Muscle layer of duodenum (tissue), 2 donors: ENCODE data around the gene KIF1A.
"Not testable (repeated sequence)": the region's sequence is repeated elsewhere in the genome, so short reads cannot be mapped to it uniquely, and the experiment has no call there.

Source experiments
- H3K27ac ChIP-seq: one replicate; pipeline ENCODE4 v1.7.0; 2013; ENCODE audit warnings: mild to moderate bottlenecking, low read length
- H3K27me3 ChIP-seq: one replicate; pipeline ENCODE4 v1.7.0; 2013; ENCODE audit warnings: low read depth, mild to moderate bottlenecking, control low read depth, low read length
- H3K36me3 ChIP-seq, 2 donors: one replicate each; pipeline ENCODE4 v1.7.0; 2013; ENCODE audit warnings: low read length in 2 of 2, control low read depth in 1 of 2, mild to moderate bottlenecking in 1 of 2; ENCODE audit not compliant: insufficient read depth in 2 of 2, control insufficient read depth in 1 of 2
- H3K4me1 ChIP-seq, 2 donors: one replicate each; pipeline ENCODE4 v1.7.0; 2013; ENCODE audit warnings: low read length in 2 of 2, mild to moderate bottlenecking in 2 of 2, control low read depth in 1 of 2, moderate library complexity in 1 of 2; ENCODE audit not compliant: insufficient read depth in 2 of 2, control insufficient read depth in 1 of 2
- H3K4me3 ChIP-seq, 2 donors: one replicate each; pipeline ENCODE4 v1.7.0; 2013; ENCODE audit warnings: low read length in 2 of 2, low read depth in 1 of 2, mild to moderate bottlenecking in 1 of 2
- H3K9me3 ChIP-seq, 2 donors: one replicate each; pipeline ENCODE4 v1.7.0; 2013; ENCODE audit warnings: low read length in 2 of 2, control low read depth in 1 of 2, mild to moderate bottlenecking in 1 of 2; ENCODE audit not compliant: control insufficient read depth in 1 of 2
- donor health status: healthy.

The KIF1A gene

DNA sequence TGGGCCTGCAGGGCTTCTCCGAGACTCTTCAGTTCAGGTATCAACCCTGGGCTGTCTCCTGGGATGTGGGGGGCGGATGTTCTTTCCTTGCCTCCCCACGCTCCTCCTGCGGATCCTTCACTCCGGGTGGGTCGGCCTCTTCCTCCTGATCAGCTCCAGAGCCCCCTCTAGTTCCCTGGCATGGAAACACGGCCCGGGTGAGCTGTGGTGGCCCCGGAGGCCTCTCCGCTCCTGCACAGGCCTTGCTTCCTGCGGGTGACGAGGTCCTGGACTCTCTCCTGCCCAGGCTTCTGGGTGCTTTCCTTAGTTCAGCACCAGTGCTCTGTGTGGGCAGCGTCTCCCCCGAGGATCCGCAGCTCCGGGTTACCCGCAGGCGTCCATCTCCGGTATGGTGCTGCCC, 124.4 kb downstream of the KIF1A start:
- H3K27ac ChIP-seq, H3K27me3 ChIP-seq, H3K36me3 ChIP-seq, H3K9me3 ChIP-seq, H3K4me3 ChIP-seq, H3K4me1 ChIP-seq: not testable (repeated sequence)

GRCh38 chr2:240694304-240694703, 125.7 kb downstream of the KIF1A start:
- not testable (repeated sequence) for H3K4me1 ChIP-seq, H3K9me3 ChIP-seq, H3K27me3 ChIP-seq, H3K27ac ChIP-seq, H3K4me3 ChIP-seq, H3K36me3 ChIP-seq

DNA sequence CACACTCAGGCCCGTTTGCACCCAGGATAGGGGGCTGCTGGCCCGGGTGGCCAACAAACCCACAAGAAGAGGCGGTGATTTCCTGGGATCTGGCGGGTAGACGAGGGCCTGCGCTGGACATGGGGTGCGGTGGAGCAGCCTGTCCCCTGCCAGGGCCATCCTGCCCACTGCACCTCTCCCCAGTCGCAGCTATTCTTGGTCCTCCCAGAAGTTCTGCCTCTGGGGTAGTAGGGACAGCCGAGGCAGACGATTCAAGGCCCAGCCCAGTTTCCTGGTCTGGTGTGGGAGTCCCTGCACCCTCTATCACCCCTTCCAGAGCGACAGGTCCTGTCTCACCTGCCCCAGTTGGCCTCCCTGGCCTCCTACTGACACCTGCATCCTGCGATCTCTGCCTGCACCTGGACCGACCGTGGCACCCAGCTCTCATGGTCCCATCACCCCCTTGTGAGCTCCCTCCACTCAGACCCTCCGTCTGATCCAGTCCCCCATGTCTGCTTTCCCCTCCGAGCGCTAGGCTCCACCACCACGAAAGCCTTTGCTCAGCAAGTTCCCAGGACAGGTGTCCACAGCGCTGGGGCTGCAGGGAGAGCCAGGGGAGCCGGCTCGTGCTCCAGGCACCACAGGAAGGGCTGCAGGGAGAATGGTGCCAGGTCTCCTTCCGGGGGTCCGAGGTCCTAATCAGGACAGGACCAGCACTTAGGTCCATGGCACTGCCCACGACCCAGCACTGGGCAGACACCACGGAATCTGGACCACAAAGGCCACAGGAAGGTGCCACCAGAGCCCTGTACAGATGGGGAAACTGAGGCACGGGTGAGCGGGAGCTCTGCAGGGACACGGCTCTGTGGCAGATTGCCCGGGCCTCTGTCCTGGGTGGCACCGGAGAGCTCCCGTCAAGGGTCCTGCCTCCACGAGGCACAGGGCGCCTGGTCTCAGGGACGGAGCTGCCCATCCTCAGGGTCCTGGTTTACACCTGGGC, 127.1 kb downstream of the KIF1A start:
- H3K4me1 ChIP-seq, H3K9me3 ChIP-seq, H3K4me3 ChIP-seq, H3K36me3 ChIP-seq, H3K27me3 ChIP-seq, H3K27ac ChIP-seq: not testable (repeated sequence)

DNA sequence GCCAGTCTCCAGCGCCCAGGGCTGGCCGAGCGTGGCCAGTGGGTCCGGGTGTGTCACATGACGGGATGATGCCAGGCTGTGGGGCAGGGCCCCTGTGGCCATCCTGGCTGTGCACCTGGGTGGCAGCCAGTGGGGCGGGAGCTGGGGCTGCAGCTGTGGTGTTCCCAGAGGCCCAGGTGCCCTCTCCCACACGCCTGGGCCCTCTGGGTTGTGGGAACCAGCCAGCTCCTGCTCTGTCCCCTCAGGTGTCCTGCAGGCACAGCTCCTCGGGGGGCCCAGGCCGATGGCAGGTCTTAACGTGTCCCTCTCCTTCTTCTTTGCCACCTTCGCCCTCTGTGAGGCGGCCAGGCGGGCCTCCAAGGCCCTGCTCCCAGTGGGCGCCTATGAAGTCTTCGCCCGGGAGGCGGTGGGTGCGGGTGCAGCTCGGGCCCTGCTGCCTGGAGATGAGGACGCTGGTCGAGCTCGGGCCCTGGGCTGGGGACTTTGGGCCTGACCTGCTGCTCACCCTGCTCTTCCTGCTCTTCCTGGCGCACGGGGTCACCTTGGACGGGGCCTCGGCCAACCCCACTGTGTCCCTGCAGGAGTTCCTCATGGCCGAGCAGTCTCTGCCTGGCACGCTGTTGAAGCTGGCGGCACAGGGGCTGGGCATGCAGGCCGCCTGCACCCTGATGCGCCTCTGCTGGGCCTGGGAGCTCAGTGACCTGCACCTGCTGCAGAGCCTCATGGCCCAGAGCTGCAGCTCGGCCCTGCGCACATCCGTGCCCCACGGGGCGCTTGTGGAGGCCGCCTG, 128.2 kb downstream of the KIF1A start, which contains the start of gene AQP12A:
Gene AQP12A, plus strand, starts transcription at position 236 of the 790 bp plus-strand sequence. Its CDS starts 48 bp downstream, at position 284.
- not testable (repeated sequence) for H3K36me3 ChIP-seq, H3K4me3 ChIP-seq, H3K27me3 ChIP-seq, H3K9me3 ChIP-seq, H3K27ac ChIP-seq, H3K4me1 ChIP-seq

DNA sequence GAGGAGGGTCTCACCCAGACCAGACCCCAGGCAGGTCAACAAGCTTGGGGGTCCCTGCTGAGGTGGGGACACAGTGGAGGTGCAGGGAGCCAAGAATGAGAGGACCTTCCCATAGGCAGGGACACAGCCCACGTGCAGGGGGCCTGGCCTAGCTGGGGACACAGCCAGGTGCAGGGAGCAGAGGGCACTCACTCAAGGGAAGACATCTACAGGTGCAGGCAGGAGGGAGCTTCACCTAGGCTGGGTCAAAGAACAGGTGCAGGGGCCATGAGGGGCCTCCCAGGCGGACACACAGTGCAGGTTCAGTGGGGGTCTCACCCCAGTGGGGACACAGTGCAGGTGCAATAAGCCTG, 129.0 kb downstream of the KIF1A start:
- not testable (repeated sequence) for H3K27me3 ChIP-seq, H3K9me3 ChIP-seq, H3K4me3 ChIP-seq, H3K36me3 ChIP-seq, H3K27ac ChIP-seq, H3K4me1 ChIP-seq

DNA sequence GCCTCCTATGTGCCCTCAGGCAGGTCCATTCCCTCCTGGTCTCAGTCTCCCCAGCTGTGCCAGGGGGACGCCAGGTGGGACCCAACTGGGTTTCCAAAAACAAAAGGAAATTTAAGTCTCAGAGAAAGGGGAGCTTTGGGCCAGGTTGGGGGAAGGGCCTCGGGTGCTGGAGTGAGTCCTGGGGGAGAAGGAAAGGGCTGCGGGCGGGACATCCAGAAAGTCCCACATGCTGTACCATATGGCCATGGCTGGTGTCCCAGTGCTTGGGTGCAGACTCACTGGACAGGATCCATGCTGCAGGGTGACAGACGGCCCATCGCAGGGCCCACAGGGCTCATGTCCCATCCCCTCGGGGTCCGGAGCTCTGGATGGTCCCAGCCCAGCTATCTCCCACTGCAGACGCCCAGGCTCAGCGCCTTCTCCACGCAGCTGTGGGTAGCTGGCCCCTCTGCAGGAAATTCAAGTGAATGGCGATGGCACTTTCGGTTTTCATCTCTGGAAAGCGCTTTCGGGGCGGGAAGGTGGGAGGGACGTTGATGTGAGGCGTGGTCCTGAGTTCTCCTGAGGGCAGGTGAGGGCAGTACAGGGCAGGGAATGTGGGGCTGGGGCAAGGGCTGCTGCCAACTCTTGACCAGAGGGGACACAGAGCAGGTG, 129.5 kb downstream of the KIF1A start:
- not testable (repeated sequence) for H3K4me1 ChIP-seq, H3K27me3 ChIP-seq, H3K9me3 ChIP-seq, H3K36me3 ChIP-seq, H3K27ac ChIP-seq, H3K4me3 ChIP-seq

DNA sequence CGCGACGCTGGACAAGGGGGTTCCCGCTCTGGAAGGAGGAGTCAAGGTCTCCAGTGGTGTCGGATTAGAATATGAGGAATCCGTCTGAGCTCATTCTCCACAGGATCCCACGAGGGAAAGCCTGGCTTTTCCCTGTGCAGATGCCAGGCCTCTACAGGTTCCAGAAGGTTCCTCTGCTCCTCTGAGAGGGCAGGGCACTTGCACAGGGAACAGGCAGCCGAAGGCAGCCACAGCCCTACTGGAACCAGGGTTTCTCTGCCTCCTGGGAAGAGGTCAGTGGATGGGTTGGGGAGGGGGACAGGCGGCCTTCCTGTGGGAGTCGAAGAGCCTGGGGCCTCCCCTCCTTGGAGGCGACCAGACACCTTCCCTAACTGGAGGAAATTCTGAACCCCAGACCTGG, 130.0 kb downstream of the KIF1A start:
- H3K27me3 ChIP-seq, result no peaks in the 10 kb centered on the region
- H3K4me3 ChIP-seq, result no peak overlapping the region
- no peaks in the 10 kb centered on the region for H3K9me3 ChIP-seq
- H3K4me1 ChIP-seq, result no peaks in the 10 kb centered on the region
- no peak overlapping the region for H3K27ac ChIP-seq
- H3K36me3 ChIP-seq, result no peaks in the 10 kb centered on the region

DNA sequence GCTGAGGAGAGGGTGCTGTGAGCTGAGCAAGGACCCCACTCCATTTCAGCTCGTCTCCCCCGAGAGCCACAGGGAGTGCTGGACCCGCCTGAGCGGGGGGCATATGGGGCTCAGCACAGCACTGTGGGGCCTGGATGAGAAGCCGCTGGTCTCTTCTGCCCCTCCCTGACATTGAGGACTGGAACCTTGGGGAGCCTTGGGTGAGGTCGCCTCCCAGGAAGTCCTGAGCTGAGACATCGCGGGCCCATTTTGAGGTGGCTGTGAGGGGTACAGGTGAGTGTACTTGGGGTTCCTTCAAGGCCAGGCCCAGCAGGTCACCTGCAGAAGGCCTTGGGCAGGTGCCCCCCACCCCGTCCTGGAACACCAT, 131.5 kb downstream of the KIF1A start:
- no peak overlapping the region for H3K4me3 ChIP-seq
- no peaks in the 10 kb centered on the region for H3K4me1 ChIP-seq
- no peaks in the 10 kb centered on the region for H3K27me3 ChIP-seq
- no peaks in the 10 kb centered on the region for H3K36me3 ChIP-seq
- H3K9me3 ChIP-seq, result no peaks in the 10 kb centered on the region
- no peak overlapping the region for H3K27ac ChIP-seq

DNA sequence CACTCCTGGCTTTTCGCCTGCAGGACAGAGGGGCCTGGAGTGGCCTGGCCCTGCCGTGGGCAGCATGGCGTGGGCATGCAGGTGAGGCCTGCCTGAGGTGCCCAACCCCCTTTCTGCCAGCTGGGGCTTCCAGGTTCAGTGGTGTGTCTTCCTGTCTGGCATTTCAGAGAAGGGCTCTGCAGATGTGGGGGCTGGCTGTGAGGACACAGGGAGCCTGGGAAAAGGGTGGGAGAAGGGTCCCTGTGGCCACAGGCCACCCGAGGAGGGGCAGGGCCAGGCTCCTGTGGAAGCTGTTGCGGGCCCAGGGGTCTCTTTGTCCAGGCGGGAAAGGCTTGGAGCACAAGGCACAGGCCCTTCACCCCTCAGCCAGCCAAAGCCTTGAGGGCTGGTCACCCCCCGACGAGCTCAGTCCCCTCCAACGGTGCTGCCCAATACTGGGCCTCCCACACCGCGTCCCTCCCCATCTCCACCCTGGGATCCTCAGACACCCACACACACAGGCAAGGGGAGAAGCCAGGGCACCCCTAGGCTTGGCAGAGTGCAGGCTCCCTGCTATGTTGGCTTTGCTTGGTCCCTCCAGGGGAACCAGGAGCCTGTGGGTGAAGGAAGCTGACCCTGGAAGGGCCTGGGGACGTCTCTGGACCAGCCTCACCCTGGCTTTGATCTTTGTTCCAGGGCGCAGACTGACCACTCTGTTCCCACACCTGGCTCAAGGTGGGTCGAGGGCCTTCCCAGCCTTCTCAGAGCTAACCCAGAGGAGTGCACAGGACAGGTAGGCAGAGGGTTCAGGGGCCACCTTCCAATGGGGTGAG, 132.1 kb downstream of the KIF1A start:
- H3K27ac ChIP-seq, result no peak overlapping the region
- H3K4me1 ChIP-seq, result no peaks in the 10 kb centered on the region
- H3K27me3 ChIP-seq, result no peaks in the 10 kb centered on the region
- no peaks in the 10 kb centered on the region for H3K9me3 ChIP-seq
- H3K4me3 ChIP-seq, result no peak overlapping the region
- H3K36me3 ChIP-seq, result no peaks in the 10 kb centered on the region

DNA sequence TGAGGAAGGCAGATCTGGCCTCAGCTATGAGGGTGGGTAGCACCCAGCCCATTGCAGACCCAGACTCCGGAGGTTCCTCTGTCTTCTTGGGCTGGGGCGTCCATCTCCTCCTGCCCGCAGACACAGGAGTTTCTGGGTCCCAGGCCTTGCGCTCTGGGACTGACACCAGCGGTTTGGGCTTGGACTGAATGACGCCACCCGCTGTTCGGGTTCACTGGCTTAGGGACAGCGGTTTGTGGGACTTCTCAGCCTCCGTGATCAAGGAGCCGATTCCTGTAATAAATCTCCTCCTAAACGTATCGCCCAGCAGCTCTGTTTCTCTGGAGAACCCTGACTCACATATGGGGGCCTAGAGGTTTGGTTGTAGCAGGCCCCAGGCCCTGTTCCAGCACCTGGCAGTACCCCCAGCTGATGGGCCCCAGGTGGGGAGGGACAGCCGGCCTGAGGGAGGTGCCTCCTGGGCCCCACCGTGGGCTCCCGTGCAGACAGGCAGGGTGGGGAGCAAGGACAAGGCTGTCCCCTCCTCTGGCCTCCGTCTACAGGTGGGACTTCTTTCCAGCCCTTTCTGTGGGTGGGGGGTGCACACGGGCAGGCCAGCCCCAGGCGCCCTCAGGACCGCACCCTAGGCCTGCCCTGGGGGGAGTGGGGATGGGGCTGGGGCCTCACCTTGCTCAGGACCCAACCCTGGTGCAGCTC, 132.8 kb downstream of the KIF1A start:
- H3K9me3 ChIP-seq, result no peaks in the 10 kb centered on the region
- H3K27me3 ChIP-seq, result no peaks in the 10 kb centered on the region
- H3K4me1 ChIP-seq, result no peaks in the 10 kb centered on the region
- H3K4me3 ChIP-seq, result no peak overlapping the region
- no peaks in the 10 kb centered on the region for H3K36me3 ChIP-seq
- H3K27ac ChIP-seq, result no peak overlapping the region
